ENCODE results near the gene SPOCK1.

DNA sequence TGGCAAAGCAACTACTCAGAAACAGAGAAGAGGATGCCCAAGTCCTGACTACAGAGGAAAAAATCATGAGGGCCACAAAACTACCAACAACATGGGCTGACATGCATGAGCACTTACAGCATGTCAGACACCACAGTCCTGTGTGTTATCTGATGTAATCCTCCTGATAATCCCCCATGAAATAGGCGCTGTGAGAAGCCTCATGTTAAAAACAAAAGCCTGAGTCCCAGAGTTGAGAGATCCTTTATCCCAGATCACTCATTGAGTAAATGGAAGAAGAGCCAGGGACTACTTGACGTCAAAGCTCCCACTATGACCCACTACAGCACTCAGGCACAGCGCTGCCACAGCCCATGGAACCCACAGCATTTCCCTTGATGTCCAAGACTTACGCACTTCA is 7.2 kb upstream of the SPOCK1 start:
- TF ChIP-seq, protein P1, sequence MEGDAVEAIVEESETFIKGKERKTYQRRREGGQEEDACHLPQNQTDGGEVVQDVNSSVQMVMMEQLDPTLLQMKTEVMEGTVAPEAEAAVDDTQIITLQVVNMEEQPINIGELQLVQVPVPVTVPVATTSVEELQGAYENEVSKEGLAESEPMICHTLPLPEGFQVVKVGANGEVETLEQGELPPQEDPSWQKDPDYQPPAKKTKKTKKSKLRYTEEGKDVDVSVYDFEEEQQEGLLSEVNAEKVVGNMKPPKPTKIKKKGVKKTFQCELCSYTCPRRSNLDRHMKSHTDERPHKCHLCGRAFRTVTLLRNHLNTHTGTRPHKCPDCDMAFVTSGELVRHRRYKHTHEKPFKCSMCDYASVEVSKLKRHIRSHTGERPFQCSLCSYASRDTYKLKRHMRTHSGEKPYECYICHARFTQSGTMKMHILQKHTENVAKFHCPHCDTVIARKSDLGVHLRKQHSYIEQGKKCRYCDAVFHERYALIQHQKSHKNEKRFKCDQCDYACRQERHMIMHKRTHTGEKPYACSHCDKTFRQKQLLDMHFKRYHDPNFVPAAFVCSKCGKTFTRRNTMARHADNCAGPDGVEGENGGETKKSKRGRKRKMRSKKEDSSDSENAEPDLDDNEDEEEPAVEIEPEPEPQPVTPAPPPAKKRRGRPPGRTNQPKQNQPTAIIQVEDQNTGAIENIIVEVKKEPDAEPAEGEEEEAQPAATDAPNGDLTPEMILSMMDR (conservative IDR thresholded peaks at IDR 0.05 in 1 of 2, IDR thresholded peaks at IDR 0.05 in 1 of 2; ENCODE audit: extremely low read depth in 1 of 2, insufficient read depth in 1 of 2, low read depth in 1 of 2, low read length in 2 of 2) = no peak
- no peak for TF ChIP-seq EZH2 (IDR thresholded peaks at IDR 0.05; ENCODE audit: borderline replicate concordance, low read length)
